Caco-2 (cell line): ENCODE data around the gene POLD2. TPM values are rescaled to one million over a fixed set of nuclear protein-coding genes. Genes with fewer than 3 reads are reported as not detected.

ENCODE experiments used
- BruUV-seq: library from RNA; stranded (reverse); fragments of 400-500 nt; replicated peaks from 2 replicates; lab custom pipeline; 2021; lab: Mats Ljungman, UMichigan
- CTCF ChIA-PET: fragments of 300-600 bp; sonication (Branson Sonifier 250); formaldehyde crosslinking; loops from one replicate; lab custom pipeline; 2022; ENCODE audit warnings: antibody characterized with exemption; lab: Charles Lee
- POLR2A ChIA-PET: fragments of 300-600 bp; sonication (Branson Sonifier 250); formaldehyde crosslinking; loops from one replicate; lab custom pipeline; 2022; ENCODE audit warnings: antibody characterized with exemption; lab: Charles Lee
- DNase-seq, 2 experiments: peaks; one replicate each; pipeline versions ENCODE4 v3.0.0 to v3.0.0-alpha.2; 2020 to 2022
- H3K27me3 ChIP-seq: replicated peaks from 2 replicates; pipeline ENCODE4 v1.6.0; 2011; ENCODE audit warnings: low read length; ENCODE audit not compliant: control insufficient read depth, insufficient read depth
- H3K36me3 ChIP-seq: 2 replicates; pipeline ENCODE4 v1.5.1; 2011; ENCODE audit warnings: low read length; ENCODE audit not compliant: control insufficient read depth, insufficient read depth
- H3K4me1 ChIP-seq: fragments of 250-450 bp; sonication (Bioruptor Pico); 2 replicates; pipeline ENCODE4 v1.5.1; 2020; ENCODE audit warnings: mild to moderate bottlenecking
- H3K4me3 ChIP-seq: 2 replicates; pipeline ENCODE4 v1.5.1; 2011; ENCODE audit warnings: low read depth, mild to moderate bottlenecking, control low read depth, low read length
- H3K9me3 ChIP-seq: fragments of 250-450 bp; sonication (Bioruptor Pico); 2 replicates; pipeline ENCODE4 v1.5.1; 2020; ENCODE audit warnings: mild to moderate bottlenecking, moderate library complexity
- H3K27ac Mint-ChIP-seq: one replicate; pipeline ENCODE4 v1.8.0; 2022; ENCODE audit warnings: mixed read lengths; ENCODE audit not compliant: unreplicated experiment
- H3K27me3 Mint-ChIP-seq: one replicate; pipeline ENCODE4 v1.8.0; 2022; ENCODE audit warnings: mixed read lengths; ENCODE audit not compliant: insufficient read depth, unreplicated experiment
- H3K36me3 Mint-ChIP-seq: one replicate; pipeline ENCODE4 v1.8.0; 2022; ENCODE audit warnings: mild to moderate bottlenecking, mixed read lengths; ENCODE audit not compliant: insufficient read depth, unreplicated experiment
- H3K4me1 Mint-ChIP-seq: one replicate; pipeline ENCODE4 v1.8.0; 2022; ENCODE audit warnings: low read depth, mixed read lengths; ENCODE audit not compliant: unreplicated experiment
- H3K4me3 Mint-ChIP-seq: one replicate; pipeline ENCODE4 v1.8.0; 2022; ENCODE audit warnings: mild to moderate bottlenecking, moderate library complexity, mixed read lengths; ENCODE audit not compliant: unreplicated experiment
- H3K9me3 Mint-ChIP-seq: one replicate; pipeline ENCODE4 v1.8.0; 2022; ENCODE audit warnings: mixed read lengths; ENCODE audit not compliant: unreplicated experiment
- intact Hi-C: fragments of 100-400 bp; cut with micrococcal nuclease; formaldehyde crosslinking; loops from one replicate; pipeline ENCODE4 v1.10.0; 2022; ENCODE audit not compliant: unreplicated experiment
- total RNA-seq: library from RNA; stranded (reverse); gene quantifications from 2 replicates; pipeline ENCODE4 v1.2.3, GENCODE V29; 2022
- TF ChIP-seq, protein P1 (sequence below), 2 experiments: fragments of 200-600 bp in 1 of 2; IDR thresholded peaks; 1 replicate in 1 of 2; 2 replicates in 1 of 2; pipeline versions ENCODE4 v1.5.1 to v1.8.0; 2011 to 2022; ENCODE audit warnings: antibody characterized with exemption in 1 of 2, control low read depth in 1 of 2, inconsistent platforms in 1 of 2, low read depth in 1 of 2, low read length in 1 of 2, mild to moderate bottlenecking in 1 of 2, moderate library complexity in 1 of 2; ENCODE audit not compliant: insufficient read depth in 1 of 2, severe bottlenecking in 1 of 2, unreplicated experiment in 1 of 2

The POLD2 gene
- total RNA-seq, 1 experiment from 2014 or later: 140 TPM

DNA sequence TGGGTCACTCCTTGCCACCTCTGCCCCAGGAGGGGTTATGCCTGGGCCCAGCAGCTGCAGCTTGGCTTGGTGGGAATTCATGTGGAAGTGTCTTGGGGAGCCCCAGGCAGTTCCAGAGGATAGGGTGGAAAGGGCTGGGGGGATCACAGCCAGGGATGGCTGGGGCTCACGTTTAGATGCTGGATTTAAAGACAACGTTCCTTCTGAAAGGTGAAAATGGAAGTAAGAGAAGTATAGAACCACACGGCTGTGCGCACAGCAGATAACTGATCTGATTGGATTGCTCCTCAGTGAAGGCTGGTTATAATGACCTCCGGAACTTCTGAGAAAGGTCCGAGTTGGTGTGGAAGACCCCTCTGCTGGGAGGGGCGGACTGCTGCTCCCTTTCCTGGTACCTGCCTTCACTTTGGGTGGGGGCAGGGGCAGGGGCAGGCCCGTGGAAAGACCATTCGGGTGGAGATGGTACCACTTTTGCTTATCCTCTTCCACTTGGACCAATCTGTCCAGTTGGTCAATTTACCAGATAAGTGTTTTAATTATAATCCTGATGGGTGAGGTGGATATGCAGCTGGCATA is 25.7 kb upstream of the POLD2 start:
- Histone ChIP-seq H3K27me3 (no peaks in the 10 kb centered on the region), H3K9me3 (no peaks in the 10 kb centered on the region), H3K4me3 (no peak overlapping the region), H3K36me3 (no peaks in the 10 kb centered on the region), H3K4me1 (no peaks in the 10 kb centered on the region)
- POLR2A ChIA-PET: no interaction called here
- Mint-ChIP-seq H3K9me3 (no peaks in the 10 kb centered on the region), H3K4me3 (no peak overlapping the region), H3K27me3 (no peaks in the 10 kb centered on the region), H3K36me3 (no peaks in the 10 kb centered on the region), H3K27ac (no peak overlapping the region), H3K4me1 (peaks cover 6% of the 10 kb centered on the region)
- intact Hi-C loops: no loop called here
- TF ChIP-seq, protein P1, sequence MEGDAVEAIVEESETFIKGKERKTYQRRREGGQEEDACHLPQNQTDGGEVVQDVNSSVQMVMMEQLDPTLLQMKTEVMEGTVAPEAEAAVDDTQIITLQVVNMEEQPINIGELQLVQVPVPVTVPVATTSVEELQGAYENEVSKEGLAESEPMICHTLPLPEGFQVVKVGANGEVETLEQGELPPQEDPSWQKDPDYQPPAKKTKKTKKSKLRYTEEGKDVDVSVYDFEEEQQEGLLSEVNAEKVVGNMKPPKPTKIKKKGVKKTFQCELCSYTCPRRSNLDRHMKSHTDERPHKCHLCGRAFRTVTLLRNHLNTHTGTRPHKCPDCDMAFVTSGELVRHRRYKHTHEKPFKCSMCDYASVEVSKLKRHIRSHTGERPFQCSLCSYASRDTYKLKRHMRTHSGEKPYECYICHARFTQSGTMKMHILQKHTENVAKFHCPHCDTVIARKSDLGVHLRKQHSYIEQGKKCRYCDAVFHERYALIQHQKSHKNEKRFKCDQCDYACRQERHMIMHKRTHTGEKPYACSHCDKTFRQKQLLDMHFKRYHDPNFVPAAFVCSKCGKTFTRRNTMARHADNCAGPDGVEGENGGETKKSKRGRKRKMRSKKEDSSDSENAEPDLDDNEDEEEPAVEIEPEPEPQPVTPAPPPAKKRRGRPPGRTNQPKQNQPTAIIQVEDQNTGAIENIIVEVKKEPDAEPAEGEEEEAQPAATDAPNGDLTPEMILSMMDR (IDR thresholded peaks at IDR 0.05; ENCODE audit: insufficient read depth in 1 of 2, low read depth in 1 of 2, low read length in 1 of 2, severe bottlenecking in 1 of 2, unreplicated experiment in 1 of 2): no peak
- BruUV-seq: no TSS peak
- DNase-seq: peak in 1 of 2 experiments; percentile 13
- CTCF ChIA-PET: no interaction called here

DNA sequence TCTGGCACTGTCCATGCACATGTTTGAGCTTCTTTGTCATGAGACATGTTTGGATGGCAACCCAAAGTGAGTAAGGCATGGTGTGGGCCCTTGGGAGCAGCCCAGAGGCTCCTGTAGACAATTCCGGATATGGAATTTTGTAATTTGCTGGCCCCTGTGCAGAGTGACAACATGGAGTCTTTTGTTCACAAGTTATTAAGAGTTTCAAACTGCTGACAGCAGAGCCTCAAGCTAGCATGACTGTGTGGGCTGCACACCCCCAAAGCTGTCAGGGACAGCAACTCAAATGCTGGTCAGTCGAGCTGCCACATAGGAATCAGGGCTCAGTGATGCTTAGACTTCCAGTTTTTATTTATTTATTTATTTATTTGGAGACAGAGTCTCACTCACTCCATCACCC is 24.8 kb upstream of the POLD2 start:
- no peaks in the 10 kb centered on the region for H3K9me3 ChIP-seq
- intact Hi-C loops: no loop called here
- Mint-ChIP-seq H3K36me3 (no peaks in the 10 kb centered on the region), H3K4me1 (peaks cover 6% of the 10 kb centered on the region), H3K4me3 (no peak overlapping the region), H3K9me3 (no peaks in the 10 kb centered on the region), H3K27me3 (no peaks in the 10 kb centered on the region), H3K27ac (no peak overlapping the region)
- ChIA-PET POLR2A (no interaction called here), CTCF (no interaction called here)
- H3K27me3 ChIP-seq: no peaks in the 10 kb centered on the region
- BruUV-seq: no TSS peak
- H3K4me3 ChIP-seq: no peak overlapping the region
- TF ChIP-seq, protein P1 (IDR thresholded peaks at IDR 0.05; ENCODE audit: insufficient read depth in 1 of 2, low read depth in 1 of 2, low read length in 1 of 2, severe bottlenecking in 1 of 2, unreplicated experiment in 1 of 2): no peak
- peak in 1 of 2 experiments; percentile 4 for DNase-seq
- H3K4me1 ChIP-seq: no peaks in the 10 kb centered on the region
- no peaks in the 10 kb centered on the region for H3K36me3 ChIP-seq

DNA sequence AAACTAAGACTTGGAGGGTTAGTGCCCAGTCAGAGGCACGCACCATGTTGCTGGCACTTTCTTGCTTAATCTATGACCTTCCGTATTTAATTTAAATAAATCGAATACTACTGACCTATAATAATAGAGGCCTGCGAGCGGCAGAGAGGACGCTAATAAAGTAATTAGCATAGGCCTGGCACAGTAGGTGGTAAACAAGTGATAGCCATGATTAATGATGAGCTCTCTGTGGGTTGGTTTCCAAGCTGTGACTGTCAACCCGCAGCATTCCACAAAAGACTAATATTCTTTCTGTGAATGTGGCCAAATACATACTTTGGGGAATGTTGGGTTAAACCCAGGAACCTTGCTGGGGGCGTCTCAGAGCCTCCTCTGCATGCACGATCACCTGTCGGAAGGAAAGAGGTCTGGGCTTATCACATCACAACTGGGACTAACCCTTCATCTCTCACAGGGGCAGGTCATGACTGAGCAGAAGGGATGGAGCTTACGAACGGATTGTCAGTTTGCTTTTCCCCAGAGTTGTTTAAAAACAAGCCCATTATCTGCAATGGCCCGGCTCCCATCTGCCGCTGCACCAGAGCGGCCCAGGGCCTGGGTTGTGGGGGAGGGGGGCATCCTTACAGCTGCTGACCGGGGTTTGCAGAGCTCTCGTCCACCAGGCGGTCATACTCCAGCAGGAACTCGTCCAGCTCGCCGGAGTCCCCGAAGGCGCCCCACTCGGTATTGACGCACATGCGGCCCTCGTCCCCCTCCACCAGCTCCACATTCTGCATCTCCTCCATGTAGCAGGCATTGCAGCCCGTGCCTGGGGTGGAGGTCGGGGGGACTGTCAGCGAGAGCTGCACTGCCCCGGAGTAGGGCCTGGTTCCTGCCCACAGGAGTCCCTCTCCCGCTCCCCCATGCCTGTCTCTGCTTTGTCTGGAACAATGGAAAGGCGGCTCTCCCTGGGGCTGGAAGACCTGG is 24.0 kb upstream of the POLD2 start:
- intact Hi-C loops: no loop called here
- Histone ChIP-seq H3K4me3 (no peak overlapping the region), H3K36me3 (no peaks in the 10 kb centered on the region), H3K9me3 (no peaks in the 10 kb centered on the region), H3K27me3 (no peaks in the 10 kb centered on the region), H3K4me1 (no peaks in the 10 kb centered on the region)
- TF ChIP-seq, protein P1 (IDR thresholded peaks at IDR 0.05; ENCODE audit: insufficient read depth in 1 of 2, low read depth in 1 of 2, low read length in 1 of 2, severe bottlenecking in 1 of 2, unreplicated experiment in 1 of 2): no peak
- Mint-ChIP-seq H3K4me3 (no peak overlapping the region), H3K4me1 (peaks cover 3% of the 10 kb centered on the region), H3K27me3 (no peaks in the 10 kb centered on the region), H3K27ac (no peak overlapping the region), H3K36me3 (no peaks in the 10 kb centered on the region), H3K9me3 (no peaks in the 10 kb centered on the region)
- CTCF ChIA-PET: no interaction called here
- BruUV-seq: no TSS peak
- POLR2A ChIA-PET: no interaction called here
- peak in 1 of 2 experiments; percentile 28 for DNase-seq
